Astrocyte (in vitro differentiated cells and primary cell): ENCODE measurements around the gene PEX10. TPM values are rescaled to one million over a fixed set of nuclear protein-coding genes. Genes with fewer than 3 reads are reported as not detected.

Experiments used
- DNase-seq: peaks from one replicate; pipeline ENCODE4 v3.0.0-alpha.2; 2010; ENCODE audit warnings: low read depth
- FAIRE-seq: peaks from 2 replicates; lab custom pipeline; 2011; peaks lifted over from hg19 to GRCh38; lab: Jason Lieb, UNC
- H2AFZ ChIP-seq: 2 replicates; pipeline ENCODE4 v1.6.0; 2012; ENCODE audit warnings: low read depth, low read length, inconsistent platforms
- H3K27ac ChIP-seq: 2 replicates; pipeline ENCODE4 v1.5.1; 2011; ENCODE audit warnings: low read depth, low read length, inconsistent platforms
- H3K27me3 ChIP-seq: 2 replicates; pipeline ENCODE4 v1.6.0; 2011; ENCODE audit warnings: low read length, inconsistent platforms; ENCODE audit not compliant: insufficient read depth
- H3K36me3 ChIP-seq: 2 replicates; pipeline ENCODE4 v1.5.1; 2011; ENCODE audit warnings: low read length, inconsistent platforms; ENCODE audit not compliant: insufficient read depth
- H3K4me1 ChIP-seq: 2 replicates; pipeline ENCODE4 v1.5.1; 2011; ENCODE audit warnings: low read length, inconsistent platforms; ENCODE audit not compliant: insufficient read depth
- H3K4me2 ChIP-seq: 2 replicates; pipeline ENCODE4 v1.6.0; 2012; ENCODE audit warnings: low read length, inconsistent platforms
- H3K4me3 ChIP-seq: 2 replicates; pipeline ENCODE4 v1.5.1; 2011; ENCODE audit warnings: low read depth, mild to moderate bottlenecking, low read length, inconsistent platforms; ENCODE audit not compliant: insufficient read depth
- H3K79me2 ChIP-seq: 2 replicates; pipeline ENCODE4 v1.6.0; 2012; ENCODE audit warnings: mild to moderate bottlenecking, low read length, inconsistent platforms; ENCODE audit not compliant: insufficient read depth
- H3K9ac ChIP-seq: 2 replicates; pipeline ENCODE4 v1.6.0; 2012; ENCODE audit warnings: mild to moderate bottlenecking, low read length, inconsistent platforms
- H3K9me3 ChIP-seq: 2 replicates; pipeline ENCODE4 v1.5.1; 2012; ENCODE audit warnings: low read depth, mild to moderate bottlenecking, low read length, inconsistent platforms; ENCODE audit not compliant: insufficient read depth
- H4K20me1 ChIP-seq: 2 replicates; pipeline ENCODE4 v1.6.0; 2012; ENCODE audit warnings: low read length, inconsistent platforms; ENCODE audit not compliant: insufficient read depth
- H3K27ac Mint-ChIP-seq: one replicate; pipeline ENCODE4 v1.8.0; 2021; ENCODE audit warnings: mild to moderate bottlenecking, mixed read lengths; ENCODE audit not compliant: unreplicated experiment
- H3K27me3 Mint-ChIP-seq: one replicate; pipeline ENCODE4 v1.8.0; 2021; ENCODE audit warnings: low read depth, mixed read lengths; ENCODE audit not compliant: unreplicated experiment
- H3K36me3 Mint-ChIP-seq: one replicate; pipeline ENCODE4 v1.8.0; 2021; ENCODE audit warnings: low read depth, mixed read lengths; ENCODE audit not compliant: unreplicated experiment
- H3K4me1 Mint-ChIP-seq: one replicate; pipeline ENCODE4 v1.8.0; 2021; ENCODE audit warnings: low read depth, mixed read lengths; ENCODE audit not compliant: unreplicated experiment
- H3K4me3 Mint-ChIP-seq: one replicate; pipeline ENCODE4 v1.8.0; 2021; ENCODE audit warnings: mild to moderate bottlenecking, moderate library complexity, mixed read lengths; ENCODE audit not compliant: unreplicated experiment
- H3K9me3 Mint-ChIP-seq: one replicate; pipeline ENCODE4 v1.8.0; 2021; ENCODE audit warnings: mild to moderate bottlenecking, mixed read lengths; ENCODE audit not compliant: unreplicated experiment
- CTCF ChIP-seq: IDR thresholded peaks from 2 replicates; pipeline ENCODE4 v1.5.1; 2011; ENCODE audit warnings: low read depth, mild to moderate bottlenecking, inconsistent platforms, low read length, moderate library complexity; ENCODE audit not compliant: insufficient read depth
- EZH2 ChIP-seq: IDR thresholded peaks from 2 replicates; pipeline ENCODE4 v1.6.1; 2012; ENCODE audit warnings: mild to moderate bottlenecking, low read length, inconsistent platforms; ENCODE audit not compliant: insufficient read depth
- total RNA-seq: library from RNA; stranded (reverse); gene quantifications from 2 replicates; pipeline ENCODE4 v1.2.1, GENCODE V29; 2021

Gene PEX10
- total RNA-seq, 1 donor from 2014 or later: 16.6 TPM

GRCh38 chr1:2391041-2391930 is 21.1 kb downstream of the PEX10 start, which contains the start of the genes MORN1 and RER1:
MORN1 (minus strand) TSS chr1:2391554; CDS start chr1:2391533, 21 bp downstream.
RER1 (plus strand) TSS chr1:2391841; CDS start chr1:2395791, 3,950 bp downstream.
- peaks cover 3% of the 10 kb centered on the region for H3K9me3 Mint-ChIP-seq
- TF ChIP-seq CTCF: no peak
- TF ChIP-seq EZH2: no peak
- Histone ChIP-seq H3K4me2 (peak within 1 kb of the TSS; percentile 98), H3K9me3 (no peaks in the 10 kb centered on the region), H3K27me3 (no peaks in the 10 kb centered on the region), H2AFZ (peak within 1 kb of the TSS; percentile 86), H3K4me1 (peaks cover 15% of the 10 kb centered on the region), H3K36me3 (peaks cover 7% of the 10 kb centered on the region), H3K27ac (peak within 1 kb of the TSS; percentile 68), H3K79me2 (peaks cover 64% of the 10 kb centered on the region), H3K9ac (peak within 1 kb of the TSS; percentile 88), H4K20me1 (peaks cover 40% of the 10 kb centered on the region), H3K4me3 (peak within 1 kb of the TSS; percentile 75)
- H3K36me3 Mint-ChIP-seq: peaks cover 6% of the 10 kb centered on the region
- H3K4me1 Mint-ChIP-seq: peaks cover 13% of the 10 kb centered on the region
- H3K4me3 Mint-ChIP-seq: peak within 1 kb of the TSS; percentile 93
- FAIRE-seq (peak; percentile 47), DNase-seq (peak; percentile 95)
- H3K27me3 Mint-ChIP-seq: no peaks in the 10 kb centered on the region
- peak within 1 kb of the TSS; percentile 38 for H3K27ac Mint-ChIP-seq

DNA sequence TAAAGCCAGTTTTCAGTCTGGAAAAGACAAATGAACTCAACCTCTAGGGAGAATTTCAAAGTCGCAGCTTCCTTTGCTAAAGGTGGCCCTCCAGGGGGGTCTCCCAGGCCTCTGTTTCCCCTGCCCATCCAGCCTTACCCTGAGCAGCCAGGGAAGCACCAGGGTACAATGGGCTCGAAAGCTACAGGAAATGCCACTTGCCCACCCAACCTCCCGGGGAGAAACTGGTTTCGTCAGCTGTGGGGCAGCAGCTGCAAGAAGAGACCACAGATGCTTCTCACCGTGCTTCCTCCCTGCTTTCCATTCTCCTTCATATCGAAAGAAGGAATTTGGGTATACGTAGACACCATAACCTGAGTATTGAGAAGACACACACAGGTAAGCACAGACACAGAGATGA is 22.7 kb downstream of the PEX10 start:
- FAIRE-seq (no peak), DNase-seq (no peak)
- Histone ChIP-seq H3K4me1 (peaks cover 15% of the 10 kb centered on the region), H3K36me3 (peaks cover 3% of the 10 kb centered on the region), H3K9ac (no peak overlapping the region), H3K27ac (no peak overlapping the region), H4K20me1 (peaks cover 25% of the 10 kb centered on the region), H3K27me3 (no peaks in the 10 kb centered on the region), H2AFZ (no peak overlapping the region), H3K9me3 (no peaks in the 10 kb centered on the region), H3K79me2 (peaks cover 47% of the 10 kb centered on the region), H3K4me2 (no peak overlapping the region), H3K4me3 (no peak overlapping the region)
- peak overlapping the region; percentile 87 for H3K4me3 Mint-ChIP-seq
- H3K27ac Mint-ChIP-seq: no peak overlapping the region
- H3K36me3 Mint-ChIP-seq: peaks cover 4% of the 10 kb centered on the region
- TF ChIP-seq CTCF: no peak
- no peak for TF ChIP-seq EZH2
- peaks cover 9% of the 10 kb centered on the region for H3K4me1 Mint-ChIP-seq
- peaks cover 3% of the 10 kb centered on the region for H3K9me3 Mint-ChIP-seq
- no peaks in the 10 kb centered on the region for H3K27me3 Mint-ChIP-seq
